Endometrium (tissue), 2 donors: ENCODE results near the gene COL15A1.
"Not testable (repeated sequence)": the region's sequence is repeated elsewhere in the genome, so short reads cannot be mapped to it uniquely, and the experiment has no call there.

Experiments
- FAIRE-seq: peaks from 2 replicates; lab custom pipeline; 2012; peaks lifted over from hg19 to GRCh38; lab: Jason Lieb, UNC
- donor health status: control.
- donor health status: control.

The COL15A1 gene

GRCh38 chr9:99085949-99086948 lies 142.5 kb downstream of the COL15A1 start:
- no peak for FAIRE-seq

DNA sequence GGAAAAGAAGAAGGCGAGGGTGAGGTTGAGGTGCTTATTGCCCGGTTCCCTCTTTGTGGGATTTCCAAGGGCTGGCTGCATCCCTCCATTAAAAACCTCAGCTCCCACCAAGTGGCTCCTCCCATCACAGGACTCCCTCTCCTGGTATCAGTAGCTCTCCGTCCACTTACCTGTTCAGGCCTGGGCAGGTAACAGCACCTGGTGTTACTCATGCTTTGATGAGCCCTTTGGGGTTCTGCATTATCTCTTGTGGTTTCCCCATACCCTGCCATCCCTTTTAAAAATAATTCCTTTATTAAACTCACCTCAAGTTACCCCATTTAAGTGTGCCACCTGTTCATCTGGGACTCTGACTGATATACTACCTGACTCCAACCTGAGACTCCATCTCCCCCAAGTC lies 143.8 kb downstream of the COL15A1 start:
- no peak for FAIRE-seq

GRCh38 chr9:99090336-99091130 lies 146.8 kb downstream of the COL15A1 start:
- FAIRE-seq, result no peak

- no peak for FAIRE-seq
Observed at GRCh38 chr9:99092643-99093491, 149.2 kb downstream of the COL15A1 start.

DNA sequence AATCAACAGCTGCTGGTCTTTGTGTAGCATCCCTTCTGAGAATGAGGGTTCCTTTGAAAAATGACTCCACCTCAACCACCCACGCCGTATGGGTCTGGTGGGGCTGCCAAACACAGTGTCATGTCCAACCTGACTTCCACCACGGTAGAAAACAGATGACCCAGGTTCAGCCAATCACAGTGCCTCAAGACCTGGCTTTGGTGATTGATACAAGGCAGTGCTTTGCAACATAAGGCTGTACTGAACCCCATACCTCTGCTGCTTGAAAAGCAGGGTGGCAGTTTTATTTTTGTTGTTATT lies 149.7 kb downstream of the COL15A1 start:
- FAIRE-seq, result no peak

DNA sequence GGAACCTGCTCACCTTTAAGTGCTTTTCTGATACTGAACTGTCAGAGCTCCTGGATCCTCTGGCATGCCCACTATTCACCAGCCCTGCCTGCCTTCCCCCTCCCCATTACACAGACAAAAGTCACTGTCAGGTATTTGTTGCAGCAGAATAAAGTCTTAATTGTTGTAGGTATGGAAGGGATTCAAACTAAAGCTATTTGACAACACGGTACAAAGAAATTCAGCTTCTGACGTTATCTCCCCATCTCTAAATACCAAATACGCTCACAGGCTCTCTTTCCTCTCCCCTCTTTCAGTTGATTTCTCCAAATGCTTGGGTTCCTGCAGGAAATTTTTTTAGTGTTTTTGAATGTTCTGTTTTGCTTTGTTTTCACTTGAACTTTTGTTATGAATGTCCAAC lies 151.9 kb downstream of the COL15A1 start:
- no peak for FAIRE-seq

DNA sequence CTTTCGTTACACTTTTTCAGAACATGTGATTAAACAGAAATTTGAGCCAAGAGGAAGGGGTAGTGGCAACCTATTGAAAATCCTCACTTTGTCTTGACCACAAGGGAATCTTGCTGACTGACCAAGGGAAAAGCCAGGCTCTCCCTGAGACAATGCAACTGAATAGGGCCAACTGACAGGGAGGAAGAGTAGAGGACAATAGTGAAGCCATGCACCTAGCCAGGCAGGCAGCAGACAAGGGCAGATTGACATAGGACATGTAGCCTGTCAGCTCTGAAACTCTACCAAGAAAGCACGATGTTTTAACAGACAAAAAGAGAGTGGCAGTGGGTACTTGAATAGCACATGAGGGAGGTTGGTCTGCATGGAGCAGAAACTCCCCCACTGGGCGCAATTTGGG lies 152.7 kb downstream of the COL15A1 start:
- FAIRE-seq, result no peak

DNA sequence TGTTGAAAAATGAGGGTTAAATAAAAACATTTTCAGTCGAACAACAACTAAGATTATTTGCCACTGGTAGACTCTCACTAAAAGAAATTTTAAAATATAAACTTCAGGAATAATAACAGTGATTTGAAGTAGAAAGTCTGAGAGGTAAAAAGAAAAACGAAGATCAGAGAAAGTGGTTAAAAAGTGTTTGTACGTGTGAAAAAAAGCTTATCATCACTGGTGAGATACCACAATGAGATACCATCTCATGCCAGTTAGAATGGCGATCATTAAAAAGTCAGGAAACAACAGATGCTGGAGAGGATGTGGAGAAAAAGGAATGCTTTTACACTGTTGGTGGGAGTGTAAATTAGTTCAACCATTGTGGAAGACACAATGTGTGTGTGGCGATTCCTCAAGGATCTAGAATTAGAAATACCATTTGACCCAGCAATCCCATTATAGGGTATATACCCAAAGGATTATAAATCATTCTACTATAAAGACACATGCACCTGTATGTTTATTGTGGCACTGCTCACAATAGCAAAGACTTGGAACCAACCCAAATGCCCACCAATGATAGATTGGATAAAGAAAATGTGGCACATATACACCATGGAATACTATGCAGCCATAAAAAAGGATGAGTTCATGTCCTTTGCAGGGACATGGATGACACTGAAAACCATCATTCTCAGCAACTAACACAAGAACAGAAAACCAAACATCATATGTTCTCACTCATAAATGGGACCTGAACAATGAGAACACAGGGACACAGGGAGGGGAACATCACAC lies 156.3 kb downstream of the COL15A1 start:
- not testable (repeated sequence) for FAIRE-seq

DNA sequence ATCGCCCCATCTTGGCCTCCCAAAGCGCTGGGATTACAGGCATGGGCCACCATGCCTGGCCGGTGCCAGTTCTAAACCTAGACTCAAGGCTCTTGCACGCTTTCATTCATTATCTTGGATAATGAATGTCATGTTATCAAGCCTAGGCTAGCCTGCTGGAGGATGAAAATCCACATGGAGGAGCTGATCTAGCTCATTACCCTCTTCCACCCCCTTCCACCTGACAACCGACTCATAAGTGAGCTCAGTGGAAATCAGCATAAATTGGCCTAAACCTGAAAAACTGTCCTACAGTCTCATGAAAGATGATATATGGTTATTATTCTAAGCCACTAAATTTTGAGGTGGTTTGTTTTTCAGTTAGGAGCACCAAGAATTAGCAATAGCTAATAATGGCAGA lies 157.6 kb downstream of the COL15A1 start:
- FAIRE-seq, result no peak

DNA sequence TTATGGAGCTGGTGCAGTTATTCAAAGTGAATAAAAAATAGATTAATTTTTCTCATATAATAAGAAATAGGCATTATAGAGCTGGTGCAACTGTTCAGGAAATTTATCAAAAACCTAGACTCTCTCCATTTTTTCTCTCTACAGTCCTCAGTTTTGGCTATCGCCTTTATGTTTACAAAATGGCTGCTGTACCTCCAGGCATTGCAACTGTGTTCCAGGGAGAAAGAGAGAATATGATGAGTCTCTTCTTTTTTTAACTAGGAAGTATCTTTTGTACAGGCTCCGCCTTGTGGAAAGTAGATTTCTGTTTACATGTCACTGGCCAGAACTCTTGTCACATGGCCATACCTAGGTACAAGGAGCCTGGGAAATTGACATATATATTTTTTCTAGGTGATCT lies 158.1 kb downstream of the COL15A1 start:
- FAIRE-seq, result no peak

- FAIRE-seq, result no peak
Observed at GRCh38 chr9:99103054-99103895, 159.6 kb downstream of the COL15A1 start.

- FAIRE-seq, result no peak
Observed at GRCh38 chr9:99103901-99104458, 160.3 kb downstream of the COL15A1 start.

GRCh38 chr9:99104459-99105151 lies 160.9 kb downstream of the COL15A1 start, which contains the start of gene TGFBR1:
Gene TGFBR1, plus strand, starts transcription at chr9:99105113. Its CDS starts 93 bp downstream, at chr9:99105206.
- FAIRE-seq, result no peak

- FAIRE-seq, result no peak
Observed at GRCh38 chr9:99105152-99106043, 161.7 kb downstream of the COL15A1 start.

DNA sequence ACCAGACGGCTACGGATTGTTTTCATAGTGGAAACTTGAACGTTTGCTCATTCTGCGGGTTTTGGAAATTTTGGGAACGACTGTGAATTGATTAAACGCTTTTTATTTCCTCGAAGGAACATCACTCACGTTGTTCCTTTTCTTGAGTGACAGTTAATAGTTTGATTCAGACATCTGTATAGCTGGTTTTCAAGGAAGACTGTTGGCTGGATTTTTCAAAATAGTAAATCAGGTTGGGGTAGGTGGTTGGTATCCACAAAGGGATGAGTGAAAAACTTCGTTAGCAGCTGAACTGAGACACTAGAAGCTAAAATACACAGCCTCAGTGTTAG lies 162.3 kb downstream of the COL15A1 start:
- no peak for FAIRE-seq

- no peak for FAIRE-seq
Observed at GRCh38 chr9:99107421-99107820, 163.7 kb downstream of the COL15A1 start.

- no peak for FAIRE-seq
Observed at GRCh38 chr9:99108131-99108530, 164.4 kb downstream of the COL15A1 start.

- no peak for FAIRE-seq
Observed at GRCh38 chr9:99109522-99109921, 165.8 kb downstream of the COL15A1 start.
